ENCODE data around the gene TIFAB.

TIFAB gene

GRCh38 chr5:135441350-135441831, 10.8 kb downstream of the TIFAB start:
- peak in 1 of 2 donors; percentile 7 for DNase-seq

- DNase-seq = peak in 1 of 2 donors; percentile 5
Measured at GRCh38 chr5:135440916-135441315, 11.2 kb downstream of the TIFAB start.

GRCh38 chr5:135439231-135440205, 12.6 kb downstream of the TIFAB start:
- DNase-seq = peak in 1 of 2 donors; percentile 7

GRCh38 chr5:135438636-135439221, 13.4 kb downstream of the TIFAB start:
- DNase-seq = peak in 1 of 2 donors; percentile 8

- DNase-seq = peak in 1 of 2 donors; percentile 11
Measured at GRCh38 chr5:135437796-135438560, 14.2 kb downstream of the TIFAB start.

- peak in 1 of 2 donors; percentile 5 for DNase-seq
Measured at GRCh38 chr5:135437422-135437795, 14.7 kb downstream of the TIFAB start.

GRCh38 chr5:135436951-135437418, 15.2 kb downstream of the TIFAB start:
- peak in 1 of 2 donors; percentile 9 for DNase-seq

GRCh38 chr5:135435467-135436330, 16.5 kb downstream of the TIFAB start:
- peak in 1 of 2 donors; percentile 8 for DNase-seq

GRCh38 chr5:135434591-135435466, 17.3 kb downstream of the TIFAB start:
- DNase-seq = peak in 1 of 2 donors; percentile 9

- DNase-seq = no peak
Measured at GRCh38 chr5:135433681-135434426, 18.3 kb downstream of the TIFAB start.

- DNase-seq = no peak
Measured at GRCh38 chr5:135432113-135432512, 20.0 kb downstream of the TIFAB start.

GRCh38 chr5:135430135-135430437, 22.1 kb downstream of the TIFAB start:
- no peak for DNase-seq

- no peak for DNase-seq
Measured at GRCh38 chr5:135429301-135430134, 22.6 kb downstream of the TIFAB start.

- no peak for DNase-seq
Measured at GRCh38 chr5:135428586-135428985, 23.6 kb downstream of the TIFAB start.

GRCh38 chr5:135426102-135427082, 25.8 kb downstream of the TIFAB start:
- no peak for DNase-seq

- no peak for DNase-seq
Measured at GRCh38 chr5:135425641-135426040, 26.5 kb downstream of the TIFAB start.

- DNase-seq = no peak
Measured at GRCh38 chr5:135423846-135424168, 28.3 kb downstream of the TIFAB start.

- no peak for DNase-seq
Measured at GRCh38 chr5:135423146-135423845, 28.9 kb downstream of the TIFAB start.
